HG03175 (cell line): Measurements from ENCODE around the gene DPH2.

Source experiments
- ATAC-seq: cut with Tn5 transposase; IDR thresholded peaks from one replicate; pipeline ENCODE4 v1.9.1; 2021; ENCODE audit warnings: mild to moderate bottlenecking, moderate library complexity; ENCODE audit not compliant: unreplicated experiment

Gene DPH2

GRCh38 chr1:43965316-43965715, 4.5 kb upstream of the DPH2 start:
- no peak for ATAC-seq

- no peak for ATAC-seq
Measured at GRCh38 chr1:43968348-43968948, 1.4 kb upstream of the DPH2 start.

GRCh38 chr1:43969416-43969745, 429 bp upstream of the DPH2 start:
- ATAC-seq = no peak

- ATAC-seq = no peak
Measured at GRCh38 chr1:43970502-43970901, 692 bp downstream of the DPH2 start.

- no peak for ATAC-seq
Measured at GRCh38 chr1:43970911-43971310, 1.1 kb downstream of the DPH2 start.

- ATAC-seq = no peak
Measured at GRCh38 chr1:43971336-43971980, 1.6 kb downstream of the DPH2 start.

GRCh38 chr1:43973981-43974442, 4.2 kb downstream of the DPH2 start:
- ATAC-seq = no peak

GRCh38 chr1:43974443-43975248, 4.8 kb downstream of the DPH2 start, which contains the start of gene ATP6V0B:
TSS of gene ATP6V0B (plus strand) at chr1:43974960. CDS start at chr1:43975041, 81 bp downstream.
- peak; percentile 68 for ATAC-seq

- ATAC-seq = no peak
Measured at GRCh38 chr1:43975249-43975961, 5.6 kb downstream of the DPH2 start.

GRCh38 chr1:43976045-43976444, 6.2 kb downstream of the DPH2 start:
- no peak for ATAC-seq

GRCh38 chr1:43976890-43977289, 7.1 kb downstream of the DPH2 start:
- ATAC-seq = no peak

- ATAC-seq = no peak
Measured at GRCh38 chr1:43977376-43978263, 7.8 kb downstream of the DPH2 start.

GRCh38 chr1:43978264-43978550, 8.4 kb downstream of the DPH2 start:
- ATAC-seq = no peak

- no peak for ATAC-seq
Measured at GRCh38 chr1:43978551-43979260, 8.9 kb downstream of the DPH2 start, which contains the start of gene B4GALT2. TSS of gene B4GALT2 (plus strand) at chr1:43979210. CDS start at chr1:43981161, 1,951 bp downstream.

GRCh38 chr1:43979261-43979527, 9.4 kb downstream of the DPH2 start:
- no peak for ATAC-seq

- no peak for ATAC-seq
Measured at GRCh38 chr1:43979528-43980254, 9.9 kb downstream of the DPH2 start.

GRCh38 chr1:43980255-43981134, 10.7 kb downstream of the DPH2 start:
- ATAC-seq = no peak

- no peak for ATAC-seq
Measured at GRCh38 chr1:43981135-43981491, 11.3 kb downstream of the DPH2 start.

GRCh38 chr1:43981636-43982035, 11.8 kb downstream of the DPH2 start:
- no peak for ATAC-seq
